ENCODE measurements around the gene TMC5.

The TMC5 gene

DNA sequence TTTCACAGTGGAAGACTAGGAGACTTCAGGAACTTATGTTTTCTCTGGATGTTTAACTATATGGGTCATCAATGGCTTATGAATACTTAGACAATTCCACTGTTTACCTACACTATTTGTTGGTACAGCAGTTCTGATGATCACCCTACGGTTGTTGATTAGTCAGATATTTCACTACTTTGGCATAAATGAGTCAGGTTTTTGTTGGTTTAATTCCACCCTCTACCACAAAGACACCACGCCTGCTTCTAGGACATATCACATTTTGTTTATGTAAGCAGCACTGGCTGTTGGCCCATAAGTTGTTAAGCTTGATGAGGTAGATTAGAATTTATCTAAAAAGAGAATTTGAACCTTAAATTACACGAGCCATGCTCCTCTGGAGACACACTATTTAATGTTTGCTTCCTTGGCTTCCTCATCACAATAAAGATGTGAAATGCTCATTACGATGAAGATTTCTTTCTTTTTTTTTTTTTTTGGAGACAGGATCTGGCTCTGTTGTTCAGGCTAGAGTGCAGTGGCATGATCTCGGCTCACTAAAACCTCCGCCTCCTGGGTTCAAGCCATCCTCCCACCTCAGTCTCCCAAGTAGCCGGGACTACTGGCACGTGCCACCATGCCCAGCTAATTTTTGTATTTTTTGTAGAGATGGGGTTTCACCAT is 99.9 kb downstream of the TMC5 start:
- Histone ChIP-seq H3K9me3 (no peaks in the 10 kb centered on the region), H3K36me3 (peaks cover 55% of the 10 kb centered on the region), H3K27me3 (no peaks in the 10 kb centered on the region), H3K4me3 (no peak overlapping the region), H3K27ac (no peak overlapping the region), H4K20me1 (peaks cover 16% of the 10 kb centered on the region; the same call in 1 of the 2 replicates), H3K9ac (no peak overlapping the region), H3K4me1 (peaks cover 29% of the 10 kb centered on the region), H3K4me2 (no peak overlapping the region)
- no peak for TF ChIP-seq Cebpa-rat (IDR thresholded peaks at IDR 0.05)

DNA sequence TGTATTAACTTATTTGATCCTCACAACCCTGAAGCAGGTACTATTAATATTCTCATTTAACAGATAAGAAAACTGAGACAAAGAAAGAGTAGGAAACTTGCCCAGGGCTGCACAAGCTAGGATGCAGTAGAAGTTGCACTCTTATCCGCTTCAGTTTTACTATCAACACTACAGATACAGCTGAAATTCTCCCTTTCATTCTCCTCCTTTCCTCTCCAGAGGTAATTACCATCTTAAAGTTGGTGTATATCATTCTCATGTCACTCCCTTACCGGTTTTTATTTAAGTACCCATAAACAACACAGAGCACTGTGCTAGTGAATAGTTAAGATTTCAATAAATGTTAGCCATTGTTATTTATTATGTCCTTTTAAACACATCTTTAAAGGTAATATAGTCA is 100.7 kb downstream of the TMC5 start:
- H3K27ac ChIP-seq = no peak overlapping the region
- no peak overlapping the region for H3K4me3 ChIP-seq
- no peaks in the 10 kb centered on the region for H3K27me3 ChIP-seq
- no peak overlapping the region for H3K9ac ChIP-seq
- H4K20me1 ChIP-seq = peaks cover 16% of the 10 kb centered on the region; the same call in 1 of the 2 replicates
- peaks cover 48% of the 10 kb centered on the region for H3K36me3 ChIP-seq
- peaks cover 38% of the 10 kb centered on the region for H3K4me1 ChIP-seq
- no peaks in the 10 kb centered on the region for H3K9me3 ChIP-seq
- no peak overlapping the region for H3K4me2 ChIP-seq
- TF ChIP-seq Cebpa-rat (IDR thresholded peaks at IDR 0.05) = no peak

DNA sequence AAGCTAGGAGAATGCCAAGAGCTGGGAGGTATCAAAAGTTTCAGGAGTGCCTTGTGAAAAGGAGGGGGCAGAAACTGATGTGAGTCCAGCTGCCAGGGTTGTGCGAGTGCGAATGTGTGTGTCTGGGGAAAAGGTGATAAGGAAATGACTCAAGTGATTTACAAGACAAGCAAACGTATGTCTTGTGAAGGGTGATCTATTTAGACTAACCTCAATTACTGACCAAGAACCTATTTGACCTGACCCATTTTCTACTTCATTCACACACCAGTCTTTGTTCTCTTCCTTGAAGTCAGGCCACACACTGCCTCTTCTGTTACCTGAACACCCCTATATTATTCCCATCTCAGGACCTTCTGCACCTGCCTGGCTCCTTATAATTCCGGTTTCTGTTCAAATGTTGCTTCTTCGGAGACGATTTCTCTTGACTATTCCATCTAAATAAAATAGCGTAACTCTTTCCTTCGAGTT is 103.2 kb downstream of the TMC5 start:
- Histone ChIP-seq H3K4me3 (peak overlapping the region; percentile 94), H3K9ac (peak overlapping the region; percentile 88), H3K4me1 (peaks cover 52% of the 10 kb centered on the region), H4K20me1 (peaks cover 16% of the 10 kb centered on the region; the same call in 1 of the 2 replicates), H3K36me3 (peaks cover 25% of the 10 kb centered on the region), H3K9me3 (no peaks in the 10 kb centered on the region), H3K4me2 (peak overlapping the region; percentile 91), H3K27me3 (no peaks in the 10 kb centered on the region), H3K27ac (peak overlapping the region; percentile 80)
- TF ChIP-seq Cebpa-rat (IDR thresholded peaks at IDR 0.05) = no peak

DNA sequence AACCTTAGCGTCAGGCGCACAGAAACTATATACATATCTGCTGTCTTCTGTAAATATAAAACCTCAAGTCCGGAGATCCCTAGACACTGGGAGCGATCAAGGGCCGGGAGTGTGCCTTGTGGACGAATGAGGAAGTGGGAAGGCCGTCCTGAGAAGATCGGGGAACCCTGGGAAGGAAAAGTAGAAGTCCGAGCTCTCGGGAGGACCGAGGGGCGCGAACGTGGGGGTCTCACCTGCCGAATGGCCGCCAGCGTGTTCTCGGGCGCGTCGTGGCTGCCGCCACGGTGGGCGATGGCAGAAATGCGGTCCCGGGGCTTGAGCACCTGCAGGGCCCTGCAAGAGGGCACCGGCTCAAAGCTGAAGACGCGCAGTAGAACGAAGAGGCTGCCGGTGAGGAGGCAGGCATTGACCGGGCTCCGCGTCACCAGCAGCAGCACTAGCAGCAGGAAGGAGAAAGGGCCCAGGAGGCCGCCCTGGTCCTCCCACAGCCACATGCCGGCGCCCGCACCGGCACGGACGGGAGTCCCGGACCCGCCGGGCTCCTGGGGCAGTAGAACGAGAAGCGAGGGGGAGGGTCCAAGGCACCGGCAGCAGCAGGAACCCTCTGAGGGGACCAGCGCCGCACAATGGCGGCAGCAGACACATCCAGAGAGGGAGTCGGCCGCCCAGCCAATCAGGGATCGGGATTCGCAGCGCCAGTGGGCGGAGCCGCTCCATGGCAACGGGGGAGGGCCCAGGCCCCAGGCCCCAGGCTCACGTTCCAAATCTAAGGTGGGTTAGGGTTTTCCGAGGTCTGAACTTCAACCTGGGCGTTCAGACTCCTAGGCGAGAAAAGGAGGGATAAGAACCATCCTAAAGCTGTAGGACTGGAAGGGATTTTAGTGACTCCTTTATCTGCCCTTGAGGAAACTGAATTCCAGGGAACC is 104.1 kb downstream of the TMC5 start, which contains the start of gene GDE1:
GDE1 (minus strand) TSS at position 628 of the 926 bp plus-strand sequence; CDS start at position 494, 134 bp downstream.
- Histone ChIP-seq H3K9me3 (no peaks in the 10 kb centered on the region), H4K20me1 (peaks cover 16% of the 10 kb centered on the region; the same call in 1 of the 2 replicates), H3K36me3 (peaks cover 16% of the 10 kb centered on the region), H3K4me1 (peaks cover 57% of the 10 kb centered on the region), H3K27me3 (no peaks in the 10 kb centered on the region), H3K4me3 (peak within 1 kb of the TSS; percentile 94), H3K9ac (peak within 1 kb of the TSS; percentile 88), H3K27ac (peak within 1 kb of the TSS; percentile 80), H3K4me2 (peak within 1 kb of the TSS; percentile 91)
- no peak for TF ChIP-seq Cebpa-rat (IDR thresholded peaks at IDR 0.05)

DNA sequence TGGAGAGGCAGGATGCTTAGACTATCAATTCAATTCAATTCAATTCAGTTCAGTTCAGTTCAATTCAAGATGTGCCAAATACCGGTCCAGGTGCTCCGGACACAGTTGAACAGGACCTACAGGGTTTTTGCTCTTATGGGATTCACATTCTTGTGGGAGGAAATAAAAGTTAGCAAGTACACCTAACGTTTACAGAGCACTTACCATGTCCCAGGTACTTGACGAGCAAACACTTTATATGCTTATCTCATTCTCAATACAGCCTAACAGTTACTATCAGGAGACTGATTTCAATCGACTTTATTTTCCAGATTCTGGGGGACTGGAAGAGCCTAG is 104.7 kb downstream of the TMC5 start:
- H3K27ac ChIP-seq = no peak overlapping the region
- no peaks in the 10 kb centered on the region for H3K27me3 ChIP-seq
- no peak for TF ChIP-seq Cebpa-rat (IDR thresholded peaks at IDR 0.05)
- H3K9ac ChIP-seq = no peak overlapping the region
- H3K4me2 ChIP-seq = peak overlapping the region; percentile 91
- peak overlapping the region; percentile 94 for H3K4me3 ChIP-seq
- H3K4me1 ChIP-seq = peaks cover 57% of the 10 kb centered on the region
- H3K36me3 ChIP-seq = peaks cover 10% of the 10 kb centered on the region; the same call in 1 of the 2 replicates
- H4K20me1 ChIP-seq = peaks cover 16% of the 10 kb centered on the region; the same call in 1 of the 2 replicates
- H3K9me3 ChIP-seq = no peaks in the 10 kb centered on the region

DNA sequence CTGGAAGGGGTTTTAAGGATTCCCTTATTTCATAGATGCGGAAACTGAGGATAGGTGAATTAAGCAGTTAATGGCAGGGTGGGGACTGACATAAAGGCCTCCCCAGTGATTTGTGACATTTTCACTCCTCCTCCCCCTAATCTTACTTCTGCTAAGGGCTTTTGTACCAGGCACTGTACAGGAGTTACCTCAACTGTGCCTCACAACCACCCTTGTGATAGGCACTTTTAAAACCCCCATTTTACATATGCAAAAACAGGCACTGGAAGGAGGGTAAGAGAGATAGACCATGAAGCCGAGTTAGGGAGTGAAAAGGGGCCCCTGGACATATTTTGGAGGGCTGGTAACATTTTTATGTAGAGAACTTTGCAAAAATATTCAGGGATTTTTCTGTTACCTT is 105.1 kb downstream of the TMC5 start:
- peaks cover 57% of the 10 kb centered on the region for H3K4me1 ChIP-seq
- TF ChIP-seq Cebpa-rat (IDR thresholded peaks at IDR 0.05) = no peak
- no peaks in the 10 kb centered on the region for H3K9me3 ChIP-seq
- peak overlapping the region; percentile 91; the same call in 1 of the 2 replicates for H3K4me2 ChIP-seq
- peaks cover 16% of the 10 kb centered on the region; the same call in 1 of the 2 replicates for H4K20me1 ChIP-seq
- H3K27me3 ChIP-seq = no peaks in the 10 kb centered on the region
- H3K27ac ChIP-seq = no peak overlapping the region
- H3K4me3 ChIP-seq = no peak overlapping the region
- H3K36me3 ChIP-seq = peaks cover 9% of the 10 kb centered on the region; the same call in 1 of the 2 replicates
- H3K9ac ChIP-seq = no peak overlapping the region

DNA sequence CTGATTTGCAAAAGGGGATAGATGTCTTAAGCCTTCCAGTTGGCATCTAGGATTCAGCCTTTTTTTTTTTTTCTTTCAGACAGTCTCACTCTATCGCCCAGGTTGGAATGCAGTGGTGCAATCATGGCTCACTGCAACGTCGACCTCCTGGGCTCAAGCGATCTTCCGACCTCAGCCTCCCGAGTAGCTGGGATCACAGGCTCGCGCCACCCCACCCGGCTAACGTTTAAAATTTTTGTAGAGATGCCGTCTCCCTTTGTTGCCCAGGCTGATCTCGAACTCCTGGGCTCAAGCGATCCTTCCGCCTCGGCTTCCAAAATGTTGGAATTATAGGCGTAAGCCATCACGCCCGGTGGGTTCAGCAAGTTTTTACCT is 105.5 kb downstream of the TMC5 start:
- no peak for TF ChIP-seq Cebpa-rat (IDR thresholded peaks at IDR 0.05)
- Histone ChIP-seq H3K4me2 (peak overlapping the region; percentile 53), H3K9ac (no peak overlapping the region), H3K27ac (no peak overlapping the region; the same call in 1 of the 2 replicates), H3K4me1 (peaks cover 57% of the 10 kb centered on the region), H3K27me3 (no peaks in the 10 kb centered on the region), H4K20me1 (peaks cover 16% of the 10 kb centered on the region; the same call in 1 of the 2 replicates), H3K36me3 (peaks cover 10% of the 10 kb centered on the region), H3K9me3 (no peaks in the 10 kb centered on the region), H3K4me3 (no peak overlapping the region)

DNA sequence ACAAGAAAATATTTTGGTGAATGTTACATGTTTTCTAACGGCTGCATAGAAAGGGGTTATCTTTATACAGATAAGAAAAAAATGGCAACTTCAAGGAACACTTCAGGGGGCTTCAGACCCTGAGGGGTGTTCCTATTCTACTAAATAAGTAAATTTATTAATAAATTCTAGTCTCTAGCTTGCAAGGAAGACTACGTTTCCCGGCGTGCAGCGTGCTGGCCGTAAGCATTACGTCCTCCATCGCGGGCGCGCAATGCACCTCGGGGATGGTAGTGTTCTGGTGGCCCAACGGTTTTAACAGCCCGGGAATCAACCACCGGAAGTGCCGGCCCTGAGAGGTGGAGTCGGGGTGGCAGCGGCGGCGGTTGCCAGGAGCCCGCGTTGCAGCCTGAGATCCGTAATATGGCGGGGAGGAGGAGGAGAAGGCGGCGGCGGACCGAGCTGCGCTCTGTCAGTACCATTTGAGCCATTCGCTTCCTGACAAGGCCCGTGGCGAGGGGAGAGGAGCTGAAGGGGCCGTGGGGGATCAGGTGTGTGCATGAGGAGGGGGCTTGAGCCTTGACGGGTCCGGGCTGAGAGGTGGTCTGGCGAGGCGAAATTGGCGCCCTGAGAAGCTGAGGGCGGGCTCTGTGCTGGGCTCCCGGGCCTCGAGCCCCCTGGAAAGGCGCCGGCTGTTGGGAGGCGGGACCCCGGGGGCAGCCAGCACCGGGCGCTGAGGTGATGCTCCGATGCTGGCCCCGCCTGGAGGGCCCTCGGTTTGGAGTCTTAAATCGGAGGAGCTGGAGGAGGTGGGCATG is 106.1 kb downstream of the TMC5 start, which contains the start of gene CCP110:
CCP110 (plus strand) TSS at position 384 of the 797 bp plus-strand sequence. CDS start 3,940 bp downstream, outside the sequence.
- H3K36me3 ChIP-seq = peaks cover 16% of the 10 kb centered on the region
- H3K4me3 ChIP-seq = peak within 1 kb of the TSS; percentile 99
- H3K9ac ChIP-seq = peak within 1 kb of the TSS; percentile 91
- TF ChIP-seq Cebpa-rat (IDR thresholded peaks at IDR 0.05) = no peak
- no peaks in the 10 kb centered on the region for H3K27me3 ChIP-seq
- peaks cover 15% of the 10 kb centered on the region; the same call in 1 of the 2 replicates for H4K20me1 ChIP-seq
- H3K4me1 ChIP-seq = peaks cover 57% of the 10 kb centered on the region
- peak within 1 kb of the TSS; percentile 90 for H3K4me2 ChIP-seq
- H3K27ac ChIP-seq = peak within 1 kb of the TSS; percentile 86
- H3K9me3 ChIP-seq = no peaks in the 10 kb centered on the region

DNA sequence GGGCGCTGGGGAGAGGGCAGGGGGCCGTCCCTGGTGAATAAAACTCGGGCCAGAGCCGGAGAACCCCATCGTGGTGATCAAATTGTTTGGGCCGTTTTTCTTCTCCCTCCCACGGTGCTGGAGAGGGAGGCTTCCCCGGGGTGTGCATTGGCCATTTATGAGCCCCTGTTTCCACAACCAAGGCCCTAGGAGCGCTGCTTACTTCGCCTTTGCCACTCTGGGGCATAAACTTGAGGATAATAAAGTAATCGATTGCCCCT is 106.6 kb downstream of the TMC5 start:
- Histone ChIP-seq H3K4me1 (peaks cover 52% of the 10 kb centered on the region), H3K9ac (peak overlapping the region; percentile 91), H3K4me2 (peak overlapping the region; percentile 90), H3K4me3 (peak overlapping the region; percentile 99), H3K36me3 (peaks cover 16% of the 10 kb centered on the region), H3K9me3 (no peaks in the 10 kb centered on the region), H4K20me1 (peaks cover 10% of the 10 kb centered on the region; the same call in 1 of the 2 replicates), H3K27me3 (no peaks in the 10 kb centered on the region), H3K27ac (peak overlapping the region; percentile 86)
- TF ChIP-seq Cebpa-rat (IDR thresholded peaks at IDR 0.05) = no peak

All from BLaER1 (cell line).